K562 (cell line): ENCODE results near the gene KANK2. TPM values are rescaled to one million over a fixed set of nuclear protein-coding genes. Genes with fewer than 3 reads are reported as not detected.

Experiments
- ATAC-seq: fragments of 200-7000 bp; cut with Tn5 transposase; 3 replicates; pipeline ENCODE4 v1.9.1; 2020; ENCODE audit warnings: moderate library complexity
- BruUV-seq: library from RNA; stranded (reverse); fragments of 400-500 nt; replicated peaks from 2 replicates; lab custom pipeline; 2021; lab: Mats Ljungman, UMichigan
- CTCF ChIA-PET: fragments of 300-600 bp; formaldehyde crosslinking; extraction: SDS; loops from one replicate; lab custom pipeline; 2021; ENCODE audit warnings: low intra/inter-chr PET ratio; lab: Yijun Ruan, JAX
- POLR2A ChIA-PET: fragments of 300-600, 350-650 bp; sonication (Branson Sonifier 250); formaldehyde crosslinking; extraction: SDS; loops from one replicate; lab custom pipeline; 2021; ENCODE audit warnings: antibody characterized with exemption, inconsistent platforms; lab: Yijun Ruan, JAX
- DNase-seq, 4 experiments: peaks; one replicate each; pipeline versions ENCODE4 v3.0.0 to v3.0.0-alpha.2; 2011 to 2018; ENCODE audit warnings: low spot score in 3 of 4, mixed read lengths in 3 of 4; ENCODE audit errors: extremely low read depth in 1 of 4
- FAIRE-seq: peaks from 2 replicates; lab custom pipeline; 2011; peaks lifted over from hg19 to GRCh38; lab: Jason Lieb, UNC
- H2AFZ ChIP-seq: 2 replicates; pipeline ENCODE4 v1.6.0; 2011; ENCODE audit warnings: low read depth, low read length, control low read depth, inconsistent platforms
- H3K27ac ChIP-seq: fragments of 200-600 bp; 3 replicates; pipeline ENCODE4 v1.8.0; 2011; ENCODE audit warnings: low read depth, mild to moderate bottlenecking, control low read depth, inconsistent platforms, low read length, moderate library complexity, mixed read lengths; ENCODE audit errors: extremely low read depth
- H3K27me3 ChIP-seq, 2 experiments: fragments of 300-600 bp in 1 of 2; 2 replicates in 1 of 2; 3 replicates in 1 of 2; pipeline versions ENCODE4 v1.6.0 to v1.8.0; 2011; ENCODE audit warnings: inconsistent platforms in 2 of 2, low read length in 2 of 2, mild to moderate bottlenecking in 1 of 2, mixed read lengths in 1 of 2, moderate library complexity in 1 of 2; ENCODE audit not compliant: control insufficient read depth in 2 of 2, insufficient read depth in 2 of 2
- H3K36me3 ChIP-seq: fragments of 300-600 bp; 3 replicates; pipeline ENCODE4 v1.8.0; 2011; ENCODE audit warnings: mild to moderate bottlenecking, low read length, inconsistent platforms; ENCODE audit not compliant: control insufficient read depth, insufficient read depth
- H3K4me1 ChIP-seq, 2 experiments: fragments of 200-600 bp in 1 of 2; replicated peaks in 1 of 2; 2 replicates in 1 of 2; 3 replicates in 1 of 2; pipeline versions ENCODE4 v1.5.1 to v1.8.0; 2011; ENCODE audit warnings: inconsistent platforms in 2 of 2, low read length in 2 of 2, mild to moderate bottlenecking in 1 of 2, mixed read lengths in 1 of 2, moderate library complexity in 1 of 2; ENCODE audit not compliant: control insufficient read depth in 2 of 2, insufficient read depth in 2 of 2
- H3K4me2 ChIP-seq: 2 replicates; pipeline ENCODE4 v1.6.1; 2011; ENCODE audit warnings: low read length, control low read depth, inconsistent platforms, mixed read lengths; ENCODE audit not compliant: insufficient read depth
- H3K4me3 ChIP-seq: fragments of 200-600 bp; sonication (generic), shearing (Covaris generic); 2 replicates; pipeline ENCODE4 v1.5.1; 2016; ENCODE audit warnings: control low read depth, inconsistent platforms
- H3K79me2 ChIP-seq: fragments of 200-600 bp; 3 replicates; pipeline ENCODE4 v1.8.0; 2011; ENCODE audit warnings: low read length, inconsistent platforms; ENCODE audit not compliant: control insufficient read depth, insufficient read depth
- H3K9ac ChIP-seq, 2 experiments: 2 replicates each; pipeline versions ENCODE4 v1.6.0 to v1.6.1; 2011; ENCODE audit warnings: low read depth in 2 of 2, low read length in 2 of 2, control low read depth in 1 of 2, inconsistent platforms in 1 of 2, mild to moderate bottlenecking in 1 of 2, mixed read lengths in 1 of 2; ENCODE audit not compliant: insufficient read depth in 1 of 2
- H3K9me1 ChIP-seq: one replicate; pipeline ENCODE4 v1.6.0; 2011; ENCODE audit warnings: inconsistent platforms, mild to moderate bottlenecking, low read length, moderate library complexity; ENCODE audit not compliant: control insufficient read depth, insufficient read depth
- H3K9me3 ChIP-seq: replicated peaks from 2 replicates; pipeline ENCODE4 v1.5.1; 2011; ENCODE audit warnings: low read depth, low read length, inconsistent platforms; ENCODE audit not compliant: control insufficient read depth, insufficient read depth
- H4K20me1 ChIP-seq: replicated peaks from 2 replicates; pipeline ENCODE4 v1.6.1; 2011; ENCODE audit warnings: low read length, inconsistent platforms, mixed read lengths; ENCODE audit not compliant: control insufficient read depth, insufficient read depth
- BCOR ChIP-seq: fragments of 450-650 bp; IDR thresholded peaks from 2 replicates; pipeline ENCODE4 v1.6.1; 2016
- CBX2 ChIP-seq: fragments of 200-600 bp; sonication (generic); IDR thresholded peaks from one replicate; pipeline ENCODE4 v1.6.1; 2012; ENCODE audit warnings: mild to moderate bottlenecking, low read length, inconsistent platforms; ENCODE audit not compliant: insufficient read depth, poor library complexity, severe bottlenecking
- CC2D1A ChIP-seq: fragments of 450-650 bp; IDR thresholded peaks from 2 replicates; pipeline ENCODE4 v1.6.1; 2017; ENCODE audit warnings: mild to moderate bottlenecking
- CCNT2 ChIP-seq: IDR thresholded peaks from 2 replicates; pipeline ENCODE4 v1.6.1; 2011; ENCODE audit warnings: borderline replicate concordance, low read depth, mild to moderate bottlenecking, moderate library complexity, mixed read lengths, low read length; ENCODE audit not compliant: insufficient read length; ENCODE audit errors: extremely low read depth
- E2F3 ChIP-seq: fragments of 250-450 bp; sonication (Bioruptor Pico); IDR thresholded peaks from 2 replicates; pipeline ENCODE4 v1.4.0; 2020; ENCODE audit warnings: mild to moderate bottlenecking
- KDM2B ChIP-seq: fragments of 250-450 bp; sonication (Bioruptor Pico); IDR thresholded peaks from 2 replicates; pipeline ENCODE4 v1.8.0; 2021; ENCODE audit warnings: mild to moderate bottlenecking, moderate library complexity
- MAFG ChIP-seq: fragments of 450-650 bp; conservative IDR thresholded peaks from 2 replicates; pipeline ENCODE4 v1.6.1; 2016; ENCODE audit warnings: missing genetic modification characterization, missing compliant biosample characterization
- POU5F1 ChIP-seq: fragments of 150-350 bp; IDR thresholded peaks from 2 replicates; pipeline ENCODE4 v1.6.1; 2014; ENCODE audit warnings: borderline replicate concordance, low read length, low read depth, mild to moderate bottlenecking; ENCODE audit not compliant: partially characterized antibody
- PREB ChIP-seq: sonication (generic); formaldehyde crosslinking; IDR thresholded peaks from 2 replicates; pipeline ENCODE4 v1.8.1; 2023; ENCODE audit warnings: mild to moderate bottlenecking, missing genetic modification reagents
- TFAM ChIP-seq: fragments of 250-450 bp; sonication (Bioruptor Pico); conservative IDR thresholded peaks from 2 replicates; pipeline ENCODE4 v1.5.0; 2021; ENCODE audit warnings: mild to moderate bottlenecking, moderate library complexity
- TOE1 ChIP-seq, 2 experiments: fragments of 450-650 bp in 1 of 2; sonication (generic) in 1 of 2; formaldehyde crosslinking in 1 of 2; IDR thresholded peaks; 2 replicates each; pipeline versions ENCODE4 v1.7.1 to v1.8.0; 2016 to 2022; ENCODE audit warnings: borderline replicate concordance in 2 of 2, mild to moderate bottlenecking in 2 of 2, antibody characterized with exemption in 1 of 2, inconsistent platforms in 1 of 2, low read depth in 1 of 2, missing genetic modification reagents in 1 of 2, moderate library complexity in 1 of 2
- ZKSCAN8 ChIP-seq: fragments of 200-800 bp; sonication (Bioruptor generic); IDR thresholded peaks from 2 replicates; pipeline ENCODE4 v1.6.1; 2016; ENCODE audit warnings: missing genetic modification characterization, missing compliant biosample characterization
- ZNF384 ChIP-seq: IDR thresholded peaks from 2 replicates; pipeline ENCODE4 v1.6.1; 2012; ENCODE audit warnings: low read depth, low read length, improper control_type of control experiment
- ZNF436 ChIP-seq: fragments of 250-450, 450-650 bp; sonication (Bioruptor Pico); formaldehyde crosslinking; IDR thresholded peaks from 2 replicates; pipeline ENCODE4 v1.7.0; 2020; ENCODE audit warnings: mild to moderate bottlenecking
- WGBS: fragments of 100-300 bp; shearing (Covaris generic); methylation state at CpG from one replicate; pipeline ENCODE4 v1.1.6; 2016; ENCODE audit warnings: low coverage, mixed read lengths; ENCODE audit not compliant: insufficient coverage; ENCODE audit errors: missing lambda C conversion rate; 5-methylcytosine and 5-hydroxymethylcytosine counted together
- in situ Hi-C: fragments of 300-500 bp; cut with MboI; formaldehyde crosslinking; loops from 4 replicates; pipeline ENCODE4 v1.15.0; 2018; ENCODE audit warnings: inconsistent platforms, mixed read lengths
- intact Hi-C: fragments of 100-400 bp; cut with micrococcal nuclease; formaldehyde crosslinking; loops from 2 replicates; pipeline ENCODE4 v1.14.2; 2022
- polyA plus RNA-seq, 8 experiments: library from polyadenylated mRNA; depleted of rRNA in 4 of 8; stranded (reverse) in 5 of 8; unstranded in 3 of 8; fragments of >200 nt; fragmentation: Nextera tagmentation in 2 of 8; fragmentation: Illumina TruSeq in 1 of 8; extraction: Ambion mirVana in 2 of 8; extraction: Trizol in 1 of 8; gene quantifications; 2 replicates each; pipeline versions ENCODE4 v1.2.1 to v1.2.3, GENCODE V29; 2011 to 2014; ENCODE audit warnings: inconsistent platforms in 1 of 8, missing spikeins in 1 of 8
- total RNA-seq, 7 experiments: library from RNA; depleted of rRNA in 6 of 7; stranded (reverse); fragments of >200 nt in 6 of 7; fragmentation: Illumina TruSeq in 2 of 7; extraction: Trizol in 2 of 7; gene quantifications; 2 replicates each; pipeline versions ENCODE4 v1.2.1 to v1.2.3, GENCODE V29; 2011 to 2021; ENCODE audit warnings: low replicate concordance in 1 of 7

KANK2 gene
- total and polyA plus RNA-seq, 9 of the 15 experiments (the other 6 are each of a cell fraction or from before 2014, with no cell fraction given), result 4.4 to 47.8 (median 21.3) TPM

- ATAC-seq, result no peak
- DNase-seq, result no peak
- Histone ChIP-seq H3K27me3 (no peaks in the 10 kb centered on the region), H2AFZ (no peak overlapping the region), H3K27ac (no peak overlapping the region), H4K20me1 (no peaks in the 10 kb centered on the region), H3K9me1 (no peaks in the 10 kb centered on the region), H3K79me2 (no peaks in the 10 kb centered on the region), H3K4me2 (no peak overlapping the region), H3K36me3 (peaks cover 18% of the 10 kb centered on the region; the same call in 2 of the 3 replicates), H3K4me3 (no peak overlapping the region), H3K4me1 (peaks cover 0 to 14% of the 10 kb centered on the region in 2 experiments; a peak in 2 of 5 replicates), H3K9me3 (no peaks in the 10 kb centered on the region), H3K9ac (no peak overlapping the region)
- 73% methylated on average over 8 of the region's 11 CpGs for WGBS
- POLR2A ChIA-PET, result no interaction called here
- intact Hi-C loops, result no loop called here
- CTCF ChIA-PET, result no interaction called here
- BruUV-seq, result no TSS peak
- FAIRE-seq, result no peak
- in situ Hi-C loops, result no loop called here
- TF ChIP-seq TFAM (CRISPR knock-in tag) (no peak), BCOR (no peak), ZKSCAN8 (CRISPR knock-in tag) (peak; percentile 76; the same call in 1 of the 2 replicates)
Observed at GRCh38 chr19:11246941-11247340, 49.6 kb upstream of the KANK2 start.

GRCh38 chr19:11244846-11245589 is 47.7 kb upstream of the KANK2 start:
- WGBS, result 47% methylated on average over 5 of the region's 5 CpGs
- H3K27me3 ChIP-seq, result no peaks in the 10 kb centered on the region
- H3K9ac ChIP-seq, result no peak overlapping the region
- POLR2A ChIA-PET, result interaction anchor here (0.6 kb wide), 1 partner anchor 377 kb away, joined by 4 read pairs; no protein-coding TSS in a partner anchor
- in situ Hi-C loops (no loop called here), intact Hi-C loops (no loop called here)
- no peak overlapping the region for H2AFZ ChIP-seq
- H3K79me2 ChIP-seq, result no peaks in the 10 kb centered on the region
- no peaks in the 10 kb centered on the region for H3K9me3 ChIP-seq
- no peak for ATAC-seq
- no peak for FAIRE-seq
- H4K20me1 ChIP-seq, result no peaks in the 10 kb centered on the region
- BruUV-seq, result no TSS peak
- no peaks in the 10 kb centered on the region for H3K9me1 ChIP-seq
- no peak overlapping the region for H3K27ac ChIP-seq
- H3K4me1 ChIP-seq, result peaks cover 0 to 22% of the 10 kb centered on the region in 2 experiments; a peak in 2 of 5 replicates
- H3K4me2 ChIP-seq, result no peak overlapping the region
- DNase-seq, result no peak
- no peak overlapping the region for H3K4me3 ChIP-seq
- H3K36me3 ChIP-seq, result peaks cover 11% of the 10 kb centered on the region; the same call in 1 of the 3 replicates
- CTCF ChIA-PET, result no interaction called here
- no peak for TF ChIP-seq POU5F1
- no peak for TF ChIP-seq MAFG (tag)
- no peak for TF ChIP-seq CCNT2
- no peak for TF ChIP-seq E2F3 (CRISPR knock-in tag)
- peak; percentile 62; the same call in 1 of the 2 replicates for TF ChIP-seq BCOR
- TF ChIP-seq ZNF384, result no peak
- TF ChIP-seq PREB (CRISPR knock-in tag), result no peak
- no peak for TF ChIP-seq CBX2
- no peak for TF ChIP-seq CC2D1A
- peak; percentile 57; the same call in 1 of the 2 replicates for TF ChIP-seq ZNF436 (CRISPR knock-in tag)
- no peak for TF ChIP-seq KDM2B (CRISPR knock-in tag)
- TF ChIP-seq TOE1 (IDR thresholded peaks at IDR 0.05; ENCODE audit: borderline replicate concordance), result no peak
- no peak for TF ChIP-seq TOE1 (CRISPR knock-in tag; IDR thresholded peaks at IDR 0.05; ENCODE audit: borderline replicate concordance, low read depth)
